NCI-H2227 (cell line): ENCODE measurements around the gene ZNF479.
"Not testable (repeated sequence)": the region's sequence is repeated elsewhere in the genome, so short reads cannot be mapped to it uniquely, and the experiment has no call there.

ENCODE experiments used
- DNase-seq: peaks from one replicate; lab custom pipeline; 2025; ENCODE audit not compliant: unreplicated experiment; lab: John Stamatoyannopoulos, UW

The ZNF479 gene

DNA sequence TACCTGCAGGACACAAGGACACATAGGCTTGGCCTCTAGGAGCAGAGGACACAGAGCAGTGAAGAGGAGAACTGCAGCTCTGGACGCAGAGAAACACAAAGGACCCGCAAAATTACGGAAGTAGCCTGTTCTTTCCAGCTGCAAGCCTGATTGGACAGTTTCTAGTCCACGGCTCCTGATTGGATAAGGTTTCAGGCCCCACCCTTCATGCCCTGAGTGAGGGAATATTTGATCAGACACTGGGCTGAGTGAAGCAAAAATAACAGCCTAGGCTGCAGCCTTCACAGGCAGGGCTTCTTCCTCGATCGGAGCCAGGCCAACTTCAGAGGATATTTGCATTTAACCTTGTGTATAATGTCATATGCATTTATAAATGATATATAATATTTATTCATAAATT, at the start of gene ZNF479:
Gene ZNF479, minus strand, starts transcription at position 101 of the 400 bp plus-strand sequence. CDS start 112 bp downstream, outside the sequence.
- not testable (repeated sequence) for DNase-seq

DNA sequence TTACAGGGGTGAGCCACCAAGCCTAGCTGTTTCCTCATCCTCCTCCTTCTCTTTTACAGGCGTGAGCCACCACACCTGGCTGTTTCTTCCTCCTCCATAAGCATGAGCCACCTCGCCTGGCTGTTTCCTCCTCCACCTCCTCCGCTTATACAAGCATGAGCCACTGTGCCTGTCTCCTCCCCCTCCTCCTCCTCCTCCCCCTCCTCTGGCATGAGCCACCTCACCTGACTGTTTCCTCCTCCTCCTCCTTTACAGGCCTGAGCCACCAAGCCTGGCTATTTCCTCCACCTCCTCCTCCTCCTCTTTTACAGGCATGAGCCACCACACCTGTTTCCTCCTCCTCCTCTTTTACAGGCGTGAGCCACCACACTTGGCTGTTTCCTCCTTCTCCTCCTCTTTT, 49.8 kb upstream of the ZNF479 start:
- DNase-seq, result no peak

DNA sequence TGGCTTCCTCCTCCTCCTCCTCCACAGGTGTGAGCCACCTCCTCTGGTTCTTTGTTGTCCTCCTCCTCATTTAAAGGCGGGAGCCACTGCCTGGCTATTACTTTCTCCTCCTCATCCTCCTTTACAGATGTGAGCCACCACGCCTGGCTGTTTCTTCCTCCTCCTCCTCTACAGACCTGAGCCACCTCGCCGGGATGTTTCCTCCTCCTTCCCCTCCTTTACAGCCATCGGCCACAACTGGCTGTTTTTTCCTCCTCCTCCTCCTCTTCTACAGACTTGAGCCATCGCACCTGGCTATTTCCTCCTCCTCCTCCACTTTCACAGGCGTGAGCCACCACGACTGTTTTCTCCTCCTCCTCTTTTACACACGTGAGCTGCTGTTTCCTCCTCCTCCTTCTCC, 49.0 kb upstream of the ZNF479 start:
- DNase-seq, result no peak

DNA sequence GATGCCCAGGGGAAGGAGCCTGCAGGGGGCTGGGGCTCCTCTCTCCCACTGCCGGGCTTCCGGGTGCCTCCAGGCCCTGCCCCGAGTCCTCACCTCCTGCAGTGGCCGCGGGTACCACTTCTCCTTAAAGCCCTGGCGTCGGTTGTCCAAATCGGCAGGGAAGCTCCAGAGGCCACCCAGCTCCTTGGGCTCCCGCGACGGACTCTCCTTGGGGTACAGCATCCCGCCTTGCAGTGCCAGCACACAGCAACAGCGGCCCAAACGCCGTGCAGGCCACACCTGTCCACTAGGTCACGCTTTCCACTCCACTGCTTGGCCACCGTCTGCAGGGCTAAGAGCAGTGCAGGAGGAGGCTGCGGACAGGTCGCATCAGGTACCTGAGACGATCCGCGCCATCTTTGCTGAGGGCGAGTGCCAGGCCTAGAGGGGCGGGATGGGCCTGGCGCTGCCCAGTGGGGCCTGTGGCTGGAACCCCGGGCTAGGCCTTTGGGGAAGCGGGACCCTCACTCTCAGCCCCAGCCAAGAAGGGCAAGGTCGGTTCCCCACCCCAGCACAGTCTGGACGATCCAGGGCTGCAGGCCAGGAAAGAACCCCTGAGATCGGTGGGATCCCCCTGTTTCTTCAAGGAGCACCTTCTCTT, 47.7 kb upstream of the ZNF479 start:
- DNase-seq, result no peak

DNA sequence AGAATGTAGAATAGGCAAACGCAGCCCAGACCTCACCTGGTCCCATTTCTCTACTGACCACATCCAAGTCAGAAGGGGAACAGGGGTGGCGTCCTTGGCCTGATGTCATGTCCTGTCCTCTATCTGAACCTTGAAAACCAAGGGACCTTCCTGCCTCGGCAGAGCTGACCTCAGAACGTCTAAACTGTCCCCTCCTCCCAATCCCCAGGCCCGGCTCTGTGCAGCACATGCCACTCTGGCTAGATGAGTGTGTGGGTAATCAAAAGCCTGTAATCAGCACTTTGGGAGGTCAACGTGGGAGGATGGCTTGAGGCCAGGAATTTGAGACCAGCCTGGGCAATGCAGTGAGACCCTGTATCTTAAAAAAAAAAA, 46.5 kb upstream of the ZNF479 start:
- no peak for DNase-seq

DNA sequence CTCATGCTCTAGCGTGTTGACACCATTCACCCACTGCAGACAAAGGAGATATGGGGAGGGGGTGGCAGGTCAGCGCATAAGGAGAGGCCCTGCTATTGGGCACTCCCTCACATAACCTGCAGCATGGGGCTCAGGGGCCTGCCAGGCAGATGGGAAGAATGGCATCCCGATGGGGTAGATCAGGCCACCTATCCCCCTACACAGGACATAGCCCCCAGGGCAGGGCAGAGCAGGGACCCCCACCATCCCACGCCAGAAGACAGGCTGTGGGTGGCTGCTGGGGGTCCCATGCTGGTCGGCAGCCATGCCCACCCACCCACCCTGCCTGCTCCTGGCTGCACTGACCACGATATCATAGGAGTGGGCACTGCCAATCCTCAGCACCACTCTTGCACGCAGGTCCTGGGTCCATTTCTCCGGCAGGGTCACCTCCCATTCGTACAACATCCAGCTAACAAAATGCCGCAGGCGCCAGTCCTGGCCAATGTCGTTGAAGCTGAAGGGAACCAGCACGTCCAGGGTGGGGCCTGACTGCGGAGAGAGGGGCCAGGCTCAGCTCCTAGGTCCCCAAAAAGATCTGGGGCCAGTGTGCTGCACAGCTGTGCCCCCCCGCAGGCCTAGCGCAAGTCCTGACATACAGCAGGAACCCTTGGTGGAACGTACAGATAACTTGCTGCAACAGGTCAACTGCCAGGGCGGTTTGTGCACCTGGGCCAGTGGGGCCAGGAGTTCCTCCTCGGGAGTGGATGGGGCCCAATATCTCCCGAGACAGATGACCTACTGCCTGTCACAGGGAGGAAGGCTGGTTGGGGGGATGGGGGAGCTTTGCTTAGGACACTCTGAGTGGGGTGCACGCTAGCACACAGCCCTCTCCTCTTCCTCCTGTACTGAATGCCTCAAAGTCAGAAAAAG, 45.9 kb upstream of the ZNF479 start:
- no peak for DNase-seq

DNA sequence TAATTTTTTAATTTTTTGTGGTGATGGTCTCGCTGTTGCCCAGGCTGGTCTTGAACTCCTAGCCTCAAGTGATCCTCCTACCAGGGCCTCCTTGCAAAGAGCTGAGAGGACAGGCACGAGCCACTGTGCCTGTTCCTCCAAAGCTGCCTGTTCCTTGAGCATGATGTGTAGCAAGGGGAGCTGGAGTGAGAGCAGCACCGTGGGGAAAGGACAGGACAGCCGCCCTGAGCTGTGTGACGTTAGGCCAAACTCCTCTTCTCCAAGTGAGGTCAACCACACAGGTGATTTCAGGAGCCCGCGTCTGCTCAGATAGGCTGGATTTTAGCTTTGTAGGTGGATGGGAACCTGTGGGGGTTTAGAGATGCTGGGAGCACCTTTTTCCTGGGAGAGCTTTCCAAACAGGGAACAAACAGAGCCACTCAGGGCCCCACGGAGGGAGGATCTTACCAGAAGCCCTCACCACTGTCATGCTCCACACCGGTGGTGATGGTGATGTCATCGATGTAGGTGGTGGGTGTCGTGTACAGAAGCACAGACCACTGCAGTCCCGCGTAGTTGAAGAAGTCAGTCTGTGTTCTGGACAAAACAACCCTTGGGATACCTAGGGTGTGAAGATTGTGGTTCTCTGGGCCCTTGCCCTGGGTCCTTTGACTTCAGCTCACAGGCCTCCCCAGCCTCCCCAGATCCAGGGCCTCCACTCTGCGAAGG, 44.8 kb upstream of the ZNF479 start:
- DNase-seq, result no peak

DNA sequence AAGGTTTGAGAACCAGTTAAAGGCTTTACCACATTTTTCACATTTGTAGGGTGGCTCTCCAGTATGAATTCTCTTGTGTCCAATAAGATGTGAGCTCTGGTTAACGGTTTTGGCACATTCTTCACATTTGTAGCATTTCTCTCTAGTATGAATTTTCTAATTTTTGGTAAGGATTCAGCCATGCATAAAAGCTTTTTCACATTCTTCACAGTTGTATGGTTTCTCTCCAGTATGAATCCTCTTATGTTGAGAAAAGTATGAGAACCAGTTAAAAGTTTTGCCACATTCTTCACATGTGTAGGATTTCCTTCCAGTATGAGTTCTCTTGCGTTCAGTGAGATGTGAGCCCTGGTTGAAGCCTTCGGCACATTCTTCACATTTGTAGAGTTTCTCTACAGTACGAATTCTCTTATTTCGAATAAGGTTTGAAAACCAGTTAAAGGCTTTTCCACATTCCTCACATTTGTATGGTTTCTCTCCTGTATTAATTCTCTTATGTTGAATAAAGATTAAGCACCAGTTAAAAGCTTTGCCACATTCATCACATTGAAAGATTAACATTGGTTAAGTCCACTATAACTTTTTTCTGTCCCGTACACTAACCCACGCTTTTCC, 33.2 kb upstream of the ZNF479 start:
- DNase-seq, result no peak

DNA sequence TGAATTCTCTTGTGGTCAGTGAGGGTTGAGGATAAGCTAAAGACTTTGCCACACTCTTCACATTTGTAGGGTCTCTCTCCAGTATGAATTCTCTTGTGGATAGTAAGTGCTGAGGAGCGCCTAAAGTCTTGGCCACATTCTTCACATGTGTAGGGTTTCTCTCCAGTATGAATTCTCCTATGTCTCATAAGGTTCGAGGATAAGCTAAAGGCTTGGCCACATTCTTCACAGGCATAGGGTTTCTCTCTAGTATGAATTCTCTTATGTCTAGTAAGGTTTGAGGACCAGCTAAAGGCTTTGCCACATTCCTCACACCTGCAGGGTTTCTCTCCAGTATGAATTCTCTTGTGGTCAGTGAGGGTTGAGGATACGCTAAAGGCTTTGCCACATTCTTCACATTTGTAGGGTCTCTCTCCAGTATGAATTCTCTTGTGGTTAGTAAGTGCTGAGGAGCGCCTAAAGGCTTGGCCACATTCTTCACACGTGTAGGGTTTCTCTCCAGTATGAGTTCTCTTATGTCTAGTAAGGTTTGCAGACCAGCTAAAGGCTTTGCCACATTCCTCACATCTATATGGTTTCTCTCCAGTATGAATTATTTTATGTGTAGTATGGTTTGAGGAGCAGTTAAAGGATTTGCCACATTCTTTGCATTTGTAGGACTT, 12.0 kb downstream of the ZNF479 start:
- not testable (repeated sequence) for DNase-seq
